Endodermal cell (in vitro differentiated cells): ENCODE results near the gene PFKL. TPM values are rescaled to one million over a fixed set of nuclear protein-coding genes. Genes with fewer than 3 reads are reported as not detected.
A peak's percentile ranks its signal among the peaks of the same experiment; 100 is the strongest.

ENCODE experiments used
- DNase-seq: peaks from one replicate; pipeline ENCODE4 v3.0.0-alpha.2; 2017
- H3K27ac ChIP-seq: 2 replicates; pipeline ENCODE4 v1.5.1; 2013; ENCODE audit warnings: mild to moderate bottlenecking, low read depth, low read length, moderate library complexity
- H3K27me3 ChIP-seq: 2 replicates; pipeline ENCODE4 v1.6.1; 2013; ENCODE audit warnings: mild to moderate bottlenecking, low read length, moderate library complexity; ENCODE audit not compliant: insufficient read depth, control insufficient read depth, poor library complexity, severe bottlenecking
- H3K36me3 ChIP-seq: 2 replicates; pipeline ENCODE4 v1.7.0; 2013; ENCODE audit warnings: mild to moderate bottlenecking, low read length, moderate library complexity; ENCODE audit not compliant: control insufficient read depth, insufficient read depth
- H3K4me1 ChIP-seq: one replicate; pipeline ENCODE4 v1.7.0; 2013; ENCODE audit warnings: low read length; ENCODE audit not compliant: control insufficient read depth, insufficient read depth
- H3K4me3 ChIP-seq: 2 replicates; pipeline ENCODE4 v1.5.1; 2013; ENCODE audit warnings: mild to moderate bottlenecking, low read length, moderate library complexity
- H3K9ac ChIP-seq: 2 replicates; pipeline ENCODE4 v1.6.1; 2013; ENCODE audit warnings: mild to moderate bottlenecking, low read length, moderate library complexity; ENCODE audit not compliant: poor library complexity, severe bottlenecking; ENCODE audit errors: extremely low read depth
- H3K9me3 ChIP-seq: 2 replicates; pipeline ENCODE4 v1.6.1; 2013; ENCODE audit warnings: mild to moderate bottlenecking, low read length, moderate library complexity; ENCODE audit not compliant: control insufficient read depth
- H3K27ac Mint-ChIP-seq: 2 replicates; pipeline ENCODE4 v1.8.0; 2020; ENCODE audit warnings: mixed read lengths
- H3K27me3 Mint-ChIP-seq: 2 replicates; pipeline ENCODE4 v1.8.0; 2021; ENCODE audit warnings: mild to moderate bottlenecking, mixed read lengths; ENCODE audit not compliant: insufficient read depth
- H3K36me3 Mint-ChIP-seq: 2 replicates; pipeline ENCODE4 v1.8.0; 2020; ENCODE audit warnings: low read depth, mixed read lengths
- H3K4me1 Mint-ChIP-seq: 2 replicates; pipeline ENCODE4 v1.8.0; 2020; ENCODE audit warnings: mixed read lengths
- H3K4me3 Mint-ChIP-seq: 2 replicates; pipeline ENCODE4 v1.8.0; 2020; ENCODE audit warnings: mild to moderate bottlenecking, moderate library complexity, mixed read lengths
- H3K9me3 Mint-ChIP-seq: 2 replicates; pipeline ENCODE4 v1.8.0; 2020; ENCODE audit warnings: mild to moderate bottlenecking, mixed read lengths
- WGBS, 2 experiments: methylation state at CpG; one replicate each; pipeline versions ENCODE4 v1.1.5 to v1.1.7; 2013; ENCODE audit warnings: missing lambda C conversion rate in 2 of 2, mixed read lengths in 1 of 2; ENCODE audit not compliant: insufficient coverage in 1 of 2, insufficient read length in 1 of 2; 5-methylcytosine and 5-hydroxymethylcytosine counted together
- total RNA-seq, 2 donors: library from RNA; stranded (reverse); fragmentation: NEBNext Ultra II Directional in 1 of 2; extraction: Animal tissue kit (Norgen Biotek cat#: 25700) in 1 of 2; gene quantifications; 2 replicates in 1 of 2; 3 replicates in 1 of 2; pipeline ENCODE4 v1.2.1, GENCODE V29; 2021
- TF ChIP-seq, protein P1 (sequence below): fragments of 200-600 bp; sonication (generic); conservative IDR thresholded peaks from 2 replicates; pipeline ENCODE4 v1.5.0; 2021; ENCODE audit warnings: antibody characterized with exemption, mild to moderate bottlenecking

Gene PFKL
- total RNA-seq, 2 donors from 2014 or later: 195 to 198 TPM

DNA sequence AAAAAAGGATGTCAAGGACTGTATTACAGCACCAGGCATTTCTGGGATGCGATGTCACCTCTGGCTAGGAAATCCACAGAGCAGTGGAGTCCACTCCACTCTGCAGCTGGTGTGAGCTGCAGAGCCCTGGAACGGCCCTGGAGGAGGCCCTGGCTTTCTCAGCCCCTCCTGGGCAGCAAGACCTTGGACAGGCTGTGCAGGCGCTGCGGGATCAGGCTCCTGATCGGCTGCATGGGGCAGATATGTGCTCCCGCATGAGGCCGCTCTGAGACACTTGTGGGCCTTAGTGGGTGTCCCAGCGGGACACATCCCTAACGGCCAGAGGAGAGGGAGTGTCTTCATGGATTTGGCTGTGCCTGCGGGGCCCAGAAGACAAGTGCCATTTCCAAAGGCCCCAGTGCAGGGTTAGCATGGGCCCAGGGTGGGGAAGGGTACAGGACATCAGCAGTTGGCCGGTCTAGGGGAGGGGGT, 44.3 kb upstream of the PFKL start:
- Histone ChIP-seq H3K27ac (no peak overlapping the region), H3K9ac (no peak overlapping the region), H3K4me1 (no peaks in the 10 kb centered on the region), H3K27me3 (no peaks in the 10 kb centered on the region), H3K9me3 (no peaks in the 10 kb centered on the region), H3K36me3 (no peaks in the 10 kb centered on the region), H3K4me3 (no peak overlapping the region)
- peaks cover 2% of the 10 kb centered on the region for H3K4me1 Mint-ChIP-seq
- H3K36me3 Mint-ChIP-seq: no peaks in the 10 kb centered on the region
- no peaks in the 10 kb centered on the region for H3K9me3 Mint-ChIP-seq
- no peak overlapping the region for H3K27ac Mint-ChIP-seq
- H3K27me3 Mint-ChIP-seq: no peaks in the 10 kb centered on the region
- TF ChIP-seq, protein P1, sequence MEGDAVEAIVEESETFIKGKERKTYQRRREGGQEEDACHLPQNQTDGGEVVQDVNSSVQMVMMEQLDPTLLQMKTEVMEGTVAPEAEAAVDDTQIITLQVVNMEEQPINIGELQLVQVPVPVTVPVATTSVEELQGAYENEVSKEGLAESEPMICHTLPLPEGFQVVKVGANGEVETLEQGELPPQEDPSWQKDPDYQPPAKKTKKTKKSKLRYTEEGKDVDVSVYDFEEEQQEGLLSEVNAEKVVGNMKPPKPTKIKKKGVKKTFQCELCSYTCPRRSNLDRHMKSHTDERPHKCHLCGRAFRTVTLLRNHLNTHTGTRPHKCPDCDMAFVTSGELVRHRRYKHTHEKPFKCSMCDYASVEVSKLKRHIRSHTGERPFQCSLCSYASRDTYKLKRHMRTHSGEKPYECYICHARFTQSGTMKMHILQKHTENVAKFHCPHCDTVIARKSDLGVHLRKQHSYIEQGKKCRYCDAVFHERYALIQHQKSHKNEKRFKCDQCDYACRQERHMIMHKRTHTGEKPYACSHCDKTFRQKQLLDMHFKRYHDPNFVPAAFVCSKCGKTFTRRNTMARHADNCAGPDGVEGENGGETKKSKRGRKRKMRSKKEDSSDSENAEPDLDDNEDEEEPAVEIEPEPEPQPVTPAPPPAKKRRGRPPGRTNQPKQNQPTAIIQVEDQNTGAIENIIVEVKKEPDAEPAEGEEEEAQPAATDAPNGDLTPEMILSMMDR: no peak
- DNase-seq: no peak
- no peak overlapping the region for H3K4me3 Mint-ChIP-seq
- WGBS, 2 experiments: 94 to 98% methylated on average over 10 to 11 of the region's 11 CpGs

DNA sequence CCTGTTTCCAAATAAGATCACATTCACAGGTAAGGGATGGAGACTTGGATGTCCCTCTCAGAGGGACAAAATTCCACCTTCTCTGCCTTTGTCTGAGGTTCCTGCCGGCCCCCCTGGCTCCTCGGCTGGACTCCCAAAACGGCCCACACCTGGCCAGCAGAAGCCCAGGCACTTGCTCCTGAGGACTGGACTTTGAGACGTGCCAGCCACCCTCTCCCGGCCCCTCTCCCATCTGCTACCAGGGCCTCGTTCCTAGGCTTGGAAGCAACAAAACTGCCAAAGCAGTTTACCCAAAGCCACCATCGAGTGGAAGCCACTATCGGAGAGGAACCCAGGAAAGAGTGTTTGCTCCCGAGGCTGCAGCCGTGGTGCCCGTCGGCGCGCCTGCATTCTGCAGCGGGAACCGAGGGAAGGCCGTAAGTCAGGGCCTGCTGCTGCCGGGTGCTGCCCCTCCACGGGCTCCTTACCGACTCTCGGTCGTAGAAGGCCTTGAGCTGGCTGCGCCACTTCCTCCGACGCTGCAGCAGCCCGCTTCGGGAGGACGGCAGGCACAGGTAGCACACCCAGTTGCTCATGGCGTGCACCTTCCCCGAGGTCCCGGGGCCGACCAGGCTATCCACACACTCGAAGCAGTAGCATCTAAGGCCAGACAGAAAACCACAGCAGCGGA, 41.7 kb upstream of the PFKL start:
- no peak overlapping the region for H3K9ac ChIP-seq
- H3K9me3 ChIP-seq: no peaks in the 10 kb centered on the region
- H3K27ac ChIP-seq: no peak overlapping the region
- peak; percentile 41 for DNase-seq
- WGBS, 2 experiments: 94 to 96% methylated on average over 33 to 34 of the region's 34 CpGs
- TF ChIP-seq, protein P1: no peak
- H3K4me1 Mint-ChIP-seq: peaks cover 2% of the 10 kb centered on the region
- no peaks in the 10 kb centered on the region for H3K9me3 Mint-ChIP-seq
- H3K36me3 ChIP-seq: no peaks in the 10 kb centered on the region
- H3K27me3 ChIP-seq: no peaks in the 10 kb centered on the region
- H3K27ac Mint-ChIP-seq: no peak overlapping the region
- peaks cover 1% of the 10 kb centered on the region for H3K4me1 ChIP-seq
- no peaks in the 10 kb centered on the region for H3K27me3 Mint-ChIP-seq
- H3K4me3 ChIP-seq: no peak overlapping the region
- H3K36me3 Mint-ChIP-seq: no peaks in the 10 kb centered on the region
- H3K4me3 Mint-ChIP-seq: no peak overlapping the region

DNA sequence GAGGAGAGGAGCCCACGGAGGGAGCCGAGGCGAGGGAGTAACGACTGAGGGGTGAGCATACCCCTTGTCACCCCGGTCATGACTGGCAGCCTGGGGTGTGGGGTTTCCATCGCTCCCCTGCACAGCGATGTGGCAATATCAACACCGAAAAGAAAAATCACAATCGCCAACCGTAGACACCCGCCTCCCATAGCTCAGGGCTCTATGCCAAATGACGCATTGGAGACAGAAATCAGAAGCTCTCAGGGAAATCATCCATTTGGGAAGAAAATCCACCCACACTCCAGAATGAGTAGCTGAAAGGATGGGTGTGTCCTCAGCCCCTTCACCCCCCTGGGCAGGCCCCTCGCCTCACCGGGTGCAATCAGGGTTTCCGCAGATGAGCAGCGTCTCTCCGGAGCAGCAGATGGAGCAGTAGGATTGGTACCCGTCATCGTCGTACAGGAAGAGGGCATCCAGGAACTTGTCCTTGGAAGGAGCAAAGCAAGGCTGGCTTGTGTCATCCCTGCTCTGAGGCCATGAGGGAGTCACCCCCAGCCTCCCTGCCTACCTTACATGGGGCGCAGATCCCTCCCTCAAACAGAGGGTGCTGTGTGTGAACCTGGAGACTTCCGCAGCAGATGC, 40.7 kb upstream of the PFKL start:
- no peaks in the 10 kb centered on the region for H3K9me3 Mint-ChIP-seq
- Histone ChIP-seq H3K4me1 (peaks cover 8% of the 10 kb centered on the region), H3K36me3 (no peaks in the 10 kb centered on the region), H3K9me3 (no peaks in the 10 kb centered on the region), H3K27ac (no peak overlapping the region), H3K27me3 (no peaks in the 10 kb centered on the region), H3K4me3 (no peak overlapping the region), H3K9ac (no peak overlapping the region)
- H3K4me1 Mint-ChIP-seq: peaks cover 7% of the 10 kb centered on the region
- DNase-seq: peak; percentile 31
- TF ChIP-seq, protein P1: no peak
- no peak overlapping the region for H3K27ac Mint-ChIP-seq
- no peaks in the 10 kb centered on the region for H3K27me3 Mint-ChIP-seq
- WGBS, 2 experiments: 94 to 95% methylated on average over 22 of the region's 22 CpGs
- H3K36me3 Mint-ChIP-seq: no peaks in the 10 kb centered on the region
- H3K4me3 Mint-ChIP-seq: no peak overlapping the region
